NCI-H1092 treated with DMSO at 0.1 percent for 48 hours (cell line): Measurements from ENCODE around the gene ZNF318.

Experiments used
- DNase-seq: peaks from one replicate; lab custom pipeline; 2025; lab: John Stamatoyannopoulos, UW

Gene ZNF318

GRCh38 chr6:43299338-43300293 is 69.8 kb downstream of the ZNF318 start:
- no peak for DNase-seq

DNA sequence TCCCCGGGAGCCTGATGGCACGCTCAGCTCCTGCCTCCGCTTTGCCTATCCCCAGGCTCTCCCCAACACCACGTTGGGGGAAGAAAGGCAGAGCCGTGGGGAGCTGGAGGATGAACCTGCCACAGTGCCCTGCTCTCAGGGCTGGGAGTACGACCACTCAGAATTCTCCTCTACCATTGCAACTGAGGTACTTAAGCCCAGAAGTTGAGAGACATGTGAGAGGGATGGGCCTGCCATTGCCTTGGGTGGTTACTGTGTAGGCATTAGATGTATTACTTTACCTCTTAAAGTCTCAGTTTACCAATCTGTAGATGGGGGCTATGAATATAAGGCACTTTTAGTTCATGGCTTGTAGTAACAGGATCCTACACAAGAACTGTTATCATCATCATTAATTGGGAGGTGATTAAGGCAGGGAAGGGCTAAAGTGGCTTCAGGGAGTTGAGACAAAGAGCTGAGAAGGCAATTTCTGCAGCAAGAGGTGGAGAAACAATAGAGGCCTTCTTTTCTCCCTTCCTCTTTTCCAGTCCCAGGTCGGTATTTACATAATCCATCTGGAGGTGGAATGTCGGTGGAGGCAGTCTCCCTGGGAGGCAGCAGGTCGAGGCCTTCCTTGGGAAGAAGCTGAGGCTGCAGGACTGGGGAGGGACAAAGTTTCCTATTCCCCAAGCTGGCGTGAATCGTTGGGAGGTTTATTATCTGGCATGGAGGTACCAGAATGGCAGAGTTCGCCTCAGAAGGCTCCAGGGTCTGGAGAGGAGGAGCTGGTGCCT is 70.7 kb downstream of the ZNF318 start:
- DNase-seq: no peak

- DNase-seq: no peak
Measured at GRCh38 chr6:43297644-43298564, 71.5 kb downstream of the ZNF318 start, which contains the start of gene SLC22A7. TSS of gene SLC22A7 (plus strand) at chr6:43298260. CDS start at chr6:43298359, 99 bp downstream.

DNA sequence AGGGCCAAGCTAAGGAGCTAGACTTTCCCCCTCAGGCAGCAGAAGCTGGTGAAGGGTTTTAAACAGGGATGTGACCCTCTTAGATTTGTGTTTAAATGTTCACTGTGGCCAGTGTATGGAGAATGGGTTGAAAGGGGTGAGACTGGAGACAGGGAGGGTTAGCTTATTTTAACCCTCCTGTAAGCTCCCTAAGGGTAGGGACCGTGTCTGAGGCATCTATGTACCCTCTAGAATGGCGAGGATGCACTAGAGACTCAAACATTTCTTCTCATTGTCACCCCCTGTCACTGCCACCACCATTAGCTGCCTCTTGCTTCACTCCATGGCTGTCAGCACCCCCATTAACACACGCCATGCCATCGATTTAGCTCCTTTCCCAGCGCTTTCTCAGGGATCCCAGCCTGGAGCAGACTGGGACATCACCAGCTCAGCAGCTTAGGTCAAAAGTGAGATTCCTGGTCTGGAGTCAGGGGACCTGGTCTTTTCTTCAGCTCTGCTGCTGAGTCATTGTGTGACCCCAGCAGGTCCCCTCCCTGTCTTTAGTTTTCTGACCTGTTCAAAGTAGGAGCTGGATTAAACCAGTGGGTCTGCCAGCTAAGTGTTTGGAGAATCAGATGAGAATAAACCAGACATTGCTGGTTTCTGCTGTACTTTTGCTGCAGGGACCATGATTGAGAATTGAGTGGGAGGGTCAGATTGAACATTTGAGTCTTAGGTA is 72.5 kb downstream of the ZNF318 start:
- no peak for DNase-seq

DNA sequence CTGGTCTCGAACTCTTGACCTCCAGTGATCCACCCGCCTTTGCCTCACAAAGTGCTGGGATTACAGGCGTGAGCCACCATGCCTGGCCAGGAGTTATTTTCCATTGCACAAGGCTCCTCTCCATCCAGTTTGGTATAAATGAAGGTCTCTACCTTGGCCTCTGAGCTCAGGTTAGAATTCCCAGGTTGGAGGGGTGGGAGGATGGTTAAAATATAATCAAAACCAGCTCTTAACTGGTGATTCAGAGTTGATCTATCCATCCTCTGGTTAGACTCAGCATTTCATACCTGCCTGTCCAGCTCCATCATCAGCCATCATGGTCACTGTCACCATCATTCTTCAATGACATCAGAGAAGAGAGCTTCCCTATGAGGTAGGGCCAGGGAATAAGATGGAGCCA is 74.0 kb downstream of the ZNF318 start:
- DNase-seq: no peak

- no peak for DNase-seq
Measured at GRCh38 chr6:43294536-43294935, 74.9 kb downstream of the ZNF318 start.

GRCh38 chr6:43293698-43294097 is 75.7 kb downstream of the ZNF318 start:
- no peak for DNase-seq

- DNase-seq: no peak
Measured at GRCh38 chr6:43292763-43293318, 76.6 kb downstream of the ZNF318 start.

GRCh38 chr6:43292341-43292740 is 77.1 kb downstream of the ZNF318 start:
- DNase-seq: no peak

DNA sequence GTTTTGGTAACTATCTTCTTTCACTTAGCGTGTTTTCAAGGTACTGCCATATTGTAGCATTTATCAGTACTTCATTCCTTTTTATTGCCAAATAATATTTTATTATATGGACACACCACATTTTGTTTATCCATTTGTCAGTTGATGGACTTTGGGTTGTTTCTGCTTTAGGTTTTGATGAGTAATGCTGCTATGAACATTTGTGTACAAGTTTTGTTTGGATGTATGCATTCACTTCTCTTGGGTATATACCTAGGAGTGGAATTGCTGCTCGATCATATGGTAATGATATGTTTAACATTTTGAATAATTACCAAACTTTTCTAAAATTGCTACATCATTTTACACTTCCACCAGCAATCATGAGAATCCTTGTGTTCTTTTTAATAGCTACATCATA is 77.7 kb downstream of the ZNF318 start:
- DNase-seq: no peak

GRCh38 chr6:43290905-43291355 is 78.5 kb downstream of the ZNF318 start:
- no peak for DNase-seq

DNA sequence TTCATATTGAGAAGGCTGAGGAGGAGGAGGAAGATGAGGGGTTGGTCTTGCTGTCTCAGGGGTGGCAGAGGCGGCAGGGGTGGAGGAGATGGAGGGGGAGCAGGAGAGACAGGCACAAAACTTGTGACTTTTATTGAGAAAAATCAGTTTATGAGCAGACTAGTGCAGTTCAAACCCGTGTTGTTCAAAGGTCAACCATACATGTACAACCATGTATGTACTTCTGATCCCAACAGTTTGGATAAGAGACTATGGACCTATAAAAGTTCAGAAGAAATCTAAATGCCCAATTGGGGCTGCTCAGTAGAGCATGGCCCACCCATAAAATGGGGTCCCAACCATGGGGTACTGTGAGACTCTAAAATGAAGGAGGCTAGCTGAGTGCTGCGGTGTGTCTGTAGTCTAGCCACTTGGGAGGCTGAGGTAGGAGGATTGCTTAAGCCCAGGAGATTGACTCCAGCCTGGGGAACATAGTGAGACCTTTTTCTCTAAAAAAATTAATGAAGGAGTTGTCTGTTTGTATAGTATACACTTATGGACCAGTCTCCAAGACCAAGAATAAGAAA is 79.0 kb downstream of the ZNF318 start:
- no peak for DNase-seq

- DNase-seq: no peak
Measured at GRCh38 chr6:43287717-43288679, 81.4 kb downstream of the ZNF318 start.

- DNase-seq: no peak
Measured at GRCh38 chr6:43286980-43287716, 82.3 kb downstream of the ZNF318 start.

DNA sequence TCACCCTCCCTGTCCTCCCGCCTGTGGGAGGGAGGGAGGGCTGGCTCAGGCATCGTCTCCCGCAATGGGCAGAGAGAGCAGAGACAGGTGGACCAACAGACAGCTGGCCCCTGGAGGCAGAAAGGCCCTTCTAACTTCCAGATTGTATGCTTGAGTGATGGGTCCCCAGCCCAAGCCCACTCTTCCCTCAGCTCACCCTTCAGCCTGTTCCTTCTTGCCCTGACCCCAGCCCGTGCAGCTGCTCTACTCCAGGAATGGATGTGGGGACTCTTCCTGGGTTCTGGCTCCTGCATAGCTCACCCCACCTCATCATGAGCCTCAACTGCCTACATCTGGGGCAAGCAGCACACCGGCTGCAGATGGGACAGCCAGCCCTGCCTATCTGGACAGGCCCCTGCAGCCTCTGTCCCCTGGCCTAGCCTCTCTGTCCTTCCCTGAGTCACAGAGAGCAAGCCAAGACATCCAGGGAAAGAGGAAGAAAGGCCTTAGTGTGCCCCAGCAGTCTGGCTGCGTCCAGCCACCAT is 82.9 kb downstream of the ZNF318 start:
- no peak for DNase-seq
